Endothelial cell of umbilical vein (primary cell): ENCODE data around the gene PFAS. TPM values are rescaled to one million over a fixed set of nuclear protein-coding genes. Genes with fewer than 3 reads are reported as not detected.

Experiments
- BruUV-seq: library from RNA; stranded (reverse); fragments of 400-500 nt; replicated peaks from 2 replicates; lab custom pipeline; 2021; lab: Mats Ljungman, UMichigan
- CTCF ChIA-PET: fragments of 300-600, 350-600 bp; sonication (Branson Sonifier 250); formaldehyde crosslinking; loops from one replicate; lab custom pipeline; 2021; ENCODE audit warnings: antibody characterized with exemption, inconsistent platforms; lab: Charles Lee
- POLR2A ChIA-PET: fragments of 300-600, 350-600 bp; sonication (Branson Sonifier 250); formaldehyde crosslinking; loops from one replicate; lab custom pipeline; 2021; ENCODE audit warnings: antibody characterized with exemption, inconsistent platforms; lab: Charles Lee
- DNase-seq: peaks from one replicate; pipeline ENCODE4 v3.0.0-alpha.2; 2011; ENCODE audit warnings: low read depth, low spot score
- FAIRE-seq: peaks from 2 replicates; lab custom pipeline; 2011; peaks lifted over from hg19 to GRCh38; lab: Jason Lieb, UNC
- H2AFZ ChIP-seq: 2 replicates; pipeline ENCODE4 v1.6.0; 2012; ENCODE audit warnings: low read depth, low read length, control low read depth, inconsistent platforms
- H3K27ac ChIP-seq: 2 replicates; pipeline ENCODE4 v1.5.1; 2011; ENCODE audit warnings: low read depth, mild to moderate bottlenecking, control low read depth, low read length, moderate library complexity; ENCODE audit not compliant: insufficient read depth
- H3K27me3 ChIP-seq, 2 experiments: 2 replicates each; pipeline versions ENCODE4 v1.6.0 to v1.6.1; 2011; ENCODE audit warnings: low read length in 2 of 2, mixed read lengths in 1 of 2; ENCODE audit not compliant: control insufficient read depth in 2 of 2, insufficient read depth in 2 of 2
- H3K36me3 ChIP-seq, 2 experiments: 2 replicates in 1 of 2; 3 replicates in 1 of 2; pipeline ENCODE4 v1.5.1; 2011; ENCODE audit warnings: low read length in 2 of 2, mild to moderate bottlenecking in 1 of 2, moderate library complexity in 1 of 2; ENCODE audit not compliant: control insufficient read depth in 2 of 2, insufficient read depth in 2 of 2; ENCODE audit errors: extremely low read depth in 1 of 2
- H3K4me1 ChIP-seq: 3 replicates; pipeline ENCODE4 v1.5.1; 2011; ENCODE audit warnings: mild to moderate bottlenecking, low read length; ENCODE audit not compliant: control insufficient read depth, insufficient read depth; ENCODE audit errors: extremely low read depth
- H3K4me2 ChIP-seq: 2 replicates; pipeline ENCODE4 v1.6.1; 2011; ENCODE audit warnings: low read length, control low read depth, mixed read lengths; ENCODE audit not compliant: insufficient read depth
- H3K4me3 ChIP-seq, 3 experiments: fragments of 200-600 bp in 1 of 3; sonication (generic), shearing (Covaris generic) in 1 of 3; replicated peaks in 1 of 3; 2 replicates each; pipeline ENCODE4 v1.5.1; 2011 to 2016; ENCODE audit warnings: control low read depth in 3 of 3, low read length in 3 of 3, mild to moderate bottlenecking in 2 of 3, inconsistent platforms in 1 of 3, low read depth in 1 of 3, moderate library complexity in 1 of 3; ENCODE audit not compliant: insufficient read depth in 1 of 3
- H3K79me2 ChIP-seq: 2 replicates; pipeline ENCODE4 v1.6.0; 2012; ENCODE audit warnings: low read length, inconsistent platforms; ENCODE audit not compliant: control insufficient read depth, insufficient read depth
- H3K9ac ChIP-seq: replicated peaks from 2 replicates; pipeline ENCODE3; 2011; ENCODE audit warnings: low read length, control low read depth; ENCODE audit not compliant: insufficient read depth; ENCODE audit errors: extremely low read depth
- H3K9me1 ChIP-seq: replicated peaks from 3 replicates; pipeline ENCODE4 v1.6.0; 2011; ENCODE audit warnings: mild to moderate bottlenecking, low read length; ENCODE audit not compliant: control insufficient read depth, insufficient read depth; ENCODE audit errors: extremely low read depth
- H3K9me3 ChIP-seq: replicated peaks from 2 replicates; pipeline ENCODE4 v1.5.1; 2012; ENCODE audit warnings: low read length, inconsistent platforms; ENCODE audit not compliant: control insufficient read depth, insufficient read depth
- H4K20me1 ChIP-seq: replicated peaks from 2 replicates; pipeline ENCODE3; 2011; ENCODE audit warnings: mild to moderate bottlenecking, low read length; ENCODE audit not compliant: control insufficient read depth, insufficient read depth; ENCODE audit errors: extremely low read depth
- EZH2 ChIP-seq: IDR thresholded peaks from 2 replicates; pipeline ENCODE4 v1.6.1; 2012; ENCODE audit warnings: borderline replicate concordance, low read depth, mild to moderate bottlenecking, moderate library complexity, low read length, inconsistent platforms; ENCODE audit not compliant: severe bottlenecking
- FOS ChIP-seq: IDR thresholded peaks from 2 replicates; pipeline ENCODE4 v1.6.1; 2011; ENCODE audit warnings: mild to moderate bottlenecking, low read length, moderate library complexity, borderline replicate concordance; ENCODE audit not compliant: insufficient read depth
- GATA2 ChIP-seq: IDR thresholded peaks from 2 replicates; pipeline ENCODE4 v1.7.0; 2011; ENCODE audit warnings: low read depth, mild to moderate bottlenecking, moderate library complexity, mixed read lengths, low read length; ENCODE audit not compliant: insufficient read length, insufficient read depth
- JUN ChIP-seq: IDR thresholded peaks from 2 replicates; pipeline ENCODE4 v1.6.1; 2011; ENCODE audit warnings: borderline replicate concordance, low read depth; ENCODE audit not compliant: insufficient read length, insufficient read depth
- MYC ChIP-seq: IDR thresholded peaks from one replicate; pipeline ENCODE4 v1.6.1; 2011; ENCODE audit warnings: mild to moderate bottlenecking, low read depth, low read length
- POLR2A ChIP-seq: IDR thresholded peaks from 2 replicates; pipeline ENCODE4 v1.6.1; 2012; ENCODE audit warnings: low read depth, mild to moderate bottlenecking, control low read depth, low read length
- POLR2AphosphoS5 ChIP-seq: IDR thresholded peaks from 2 replicates; pipeline ENCODE4 v1.6.1; 2012; ENCODE audit warnings: low read depth, mild to moderate bottlenecking, control low read depth, low read length, moderate library complexity; ENCODE audit not compliant: insufficient read depth
- dilution Hi-C: fragments of 300-500 bp; cut with MboI; formaldehyde crosslinking; loops from one replicate; pipeline ENCODE4 v1.15.0; 2019; ENCODE audit warnings: low sequenced_read_pairs; ENCODE audit not compliant: extremely low pct_ligation_motif_present
- intact Hi-C: fragments of 100-400 bp; cut with micrococcal nuclease; formaldehyde crosslinking; loops from one replicate; pipeline ENCODE4 v1.10.0; 2022
- polyA plus RNA-seq, 4 experiments: library from polyadenylated mRNA; depleted of rRNA in 3 of 4; stranded (reverse) in 3 of 4; unstranded in 1 of 4; fragments of >200 nt; gene quantifications; 2 replicates each; pipeline versions ENCODE4 v1.2.1 to v1.2.3, GENCODE V29; 2011 to 2012; ENCODE audit warnings: missing spikeins in 1 of 4
- total RNA-seq: library from RNA; stranded (reverse); gene quantifications from 2 replicates; pipeline ENCODE4 v1.2.3, GENCODE V29; 2021
- TF ChIP-seq, protein P1 (sequence below), 2 donors: IDR thresholded peaks; 1 replicate in 1 of 2; 2 replicates in 1 of 2; pipeline ENCODE4 v1.5.1; 2011; ENCODE audit warnings: low read length in 2 of 2, mild to moderate bottlenecking in 2 of 2, moderate library complexity in 2 of 2, control low read depth in 1 of 2, inconsistent platforms in 1 of 2, low read depth in 1 of 2; ENCODE audit not compliant: insufficient read depth in 1 of 2; ENCODE audit errors: extremely low read depth in 1 of 2
- TF ChIP-seq, protein P2 (sequence below): IDR thresholded peaks from 2 replicates; pipeline ENCODE4 v1.6.1; 2011; ENCODE audit not compliant: insufficient read depth, insufficient read length

Gene PFAS
- total and polyA plus RNA-seq, 2 donors (not counting 3 experiments of a cell fraction or from before 2014, with no cell fraction given) = 34.1 to 108 TPM

DNA sequence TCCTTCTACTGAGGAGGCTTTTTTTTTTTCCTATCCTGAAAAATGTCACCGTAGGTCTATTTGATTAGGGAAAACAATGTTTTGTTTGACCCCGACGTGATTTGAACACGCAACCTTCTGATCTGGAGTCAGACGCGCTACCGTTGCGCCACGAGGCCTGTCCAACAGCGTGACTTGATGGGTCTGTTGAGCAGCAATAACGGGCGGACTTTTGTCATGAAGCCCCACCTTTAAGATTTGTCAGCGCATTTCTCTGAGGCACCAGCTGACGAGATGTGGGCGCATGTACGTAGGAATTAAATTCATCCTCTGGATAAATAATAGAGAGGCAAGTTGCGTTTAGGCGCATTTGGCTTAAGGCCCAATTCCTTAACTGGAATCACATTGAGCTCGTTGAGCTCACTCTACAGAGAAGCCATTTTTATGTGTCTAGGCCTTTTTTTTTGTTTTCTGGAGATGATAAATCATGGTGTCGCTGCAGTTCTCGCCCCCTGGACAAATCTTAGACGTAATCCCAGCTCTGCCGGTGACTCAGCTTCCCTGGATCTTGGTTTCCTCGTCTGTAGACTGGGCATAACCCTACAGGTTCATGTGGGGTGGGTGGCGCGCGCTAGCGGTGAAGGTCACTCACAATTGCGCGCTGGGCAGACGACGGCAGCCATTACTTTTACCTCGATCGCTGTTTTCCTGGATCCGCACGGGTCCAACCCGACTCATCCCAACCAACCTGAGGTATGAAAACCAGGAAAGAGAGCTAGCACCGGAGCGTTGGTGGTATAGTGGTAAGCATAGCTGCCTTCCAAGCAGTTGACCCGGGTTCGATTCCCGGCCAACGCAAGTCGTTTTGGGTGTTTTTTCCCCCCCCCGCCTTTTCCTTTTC, 28.1 kb upstream of the PFAS start:
- H2AFZ ChIP-seq = peak overlapping the region; percentile 74
- FAIRE-seq (peak; percentile 93), DNase-seq (peak; percentile 96)
- H3K9me3 ChIP-seq = no peaks in the 10 kb centered on the region
- H3K4me3 ChIP-seq = peak overlapping the region; percentile 40 to 66 (median 45)
- peaks cover 9% of the 10 kb centered on the region for H3K4me1 ChIP-seq
- intact Hi-C loops = loop anchor here (1.0 to 2.0 kb wide), 5 partner anchors 11 to 162 kb away; partner anchors contain the start of genes AURKB and RPL26
- no peaks in the 10 kb centered on the region for H3K27me3 ChIP-seq
- TF ChIP-seq FOS = peak; percentile 44
- TF ChIP-seq POLR2AphosphoS5 = no peak
- TF ChIP-seq, protein P1, sequence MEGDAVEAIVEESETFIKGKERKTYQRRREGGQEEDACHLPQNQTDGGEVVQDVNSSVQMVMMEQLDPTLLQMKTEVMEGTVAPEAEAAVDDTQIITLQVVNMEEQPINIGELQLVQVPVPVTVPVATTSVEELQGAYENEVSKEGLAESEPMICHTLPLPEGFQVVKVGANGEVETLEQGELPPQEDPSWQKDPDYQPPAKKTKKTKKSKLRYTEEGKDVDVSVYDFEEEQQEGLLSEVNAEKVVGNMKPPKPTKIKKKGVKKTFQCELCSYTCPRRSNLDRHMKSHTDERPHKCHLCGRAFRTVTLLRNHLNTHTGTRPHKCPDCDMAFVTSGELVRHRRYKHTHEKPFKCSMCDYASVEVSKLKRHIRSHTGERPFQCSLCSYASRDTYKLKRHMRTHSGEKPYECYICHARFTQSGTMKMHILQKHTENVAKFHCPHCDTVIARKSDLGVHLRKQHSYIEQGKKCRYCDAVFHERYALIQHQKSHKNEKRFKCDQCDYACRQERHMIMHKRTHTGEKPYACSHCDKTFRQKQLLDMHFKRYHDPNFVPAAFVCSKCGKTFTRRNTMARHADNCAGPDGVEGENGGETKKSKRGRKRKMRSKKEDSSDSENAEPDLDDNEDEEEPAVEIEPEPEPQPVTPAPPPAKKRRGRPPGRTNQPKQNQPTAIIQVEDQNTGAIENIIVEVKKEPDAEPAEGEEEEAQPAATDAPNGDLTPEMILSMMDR (IDR thresholded peaks at IDR 0.05; ENCODE audit: extremely low read depth in 1 of 2, insufficient read depth in 1 of 2, low read depth in 1 of 2, low read length in 2 of 2) = no peak
- no peak for TF ChIP-seq EZH2
- TF ChIP-seq MYC = peak; percentile 51
- TF ChIP-seq GATA2 = peak; percentile 5
- TF ChIP-seq JUN = peak; percentile 11
- peak; percentile 38 for TF ChIP-seq POLR2A
- TF ChIP-seq, protein P2, sequence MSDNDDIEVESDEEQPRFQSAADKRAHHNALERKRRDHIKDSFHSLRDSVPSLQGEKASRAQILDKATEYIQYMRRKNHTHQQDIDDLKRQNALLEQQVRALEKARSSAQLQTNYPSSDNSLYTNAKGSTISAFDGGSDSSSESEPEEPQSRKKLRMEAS = peak; percentile 41
- dilution Hi-C loops = no loop called here
- CTCF ChIA-PET = interaction anchor here (0.8 to 3.4 kb wide), 11 partner anchors 10 to 161 kb away, joined by 3 to 34 read pairs (median 7); partner anchors contain the start of genes ALOXE3, AURKB, BORCS6 and CTC1
- peak overlapping the region; percentile 90 for H3K27ac ChIP-seq
- H3K36me3 ChIP-seq = no peaks in the 10 kb centered on the region
- H4K20me1 ChIP-seq = no peaks in the 10 kb centered on the region
- H3K79me2 ChIP-seq = no peaks in the 10 kb centered on the region
- H3K9ac ChIP-seq = peak overlapping the region; percentile 85
- peak overlapping the region; percentile 88 for H3K4me2 ChIP-seq
- POLR2A ChIA-PET = interaction anchor here (1.0 to 2.7 kb wide), 6 partner anchors 10 to 102 kb away, joined by 3 to 14 read pairs (median 7); partner anchors contain the start of genes AURKB and BORCS6
- H3K9me1 ChIP-seq = no peaks in the 10 kb centered on the region
- BruUV-seq = no TSS peak
